Upper lobe of left lung (tissue), 6 donors: ENCODE data around the gene BCOR. TPM values are rescaled to one million over a fixed set of nuclear protein-coding genes. Genes with fewer than 3 reads are reported as not detected.

Source experiments
- ATAC-seq, 2 donors: fragments of 200-7000 bp; cut with Tn5 transposase; one replicate each; pipeline ENCODE4 v1.9.1; 2022; ENCODE audit warnings: mild to moderate bottlenecking in 2 of 2, moderate library complexity in 2 of 2; ENCODE audit not compliant: low FRiP score in 2 of 2
- DNase-seq, 2 donors: peaks; one replicate each; pipeline ENCODE4 v3.0.0-alpha.2; 2019 to 2020
- H3K27ac ChIP-seq, 4 donors: fragments of 200-600 bp; sonication (generic); one replicate each; pipeline ENCODE4 v1.5.1; 2016 to 2019
- H3K27me3 ChIP-seq, 4 donors: fragments of 200-600 bp; sonication (generic); one replicate each; pipeline ENCODE4 v1.5.1; 2017 to 2019
- H3K36me3 ChIP-seq, 4 donors: fragments of 200-600 bp; sonication (generic); one replicate each; pipeline ENCODE4 v1.5.1; 2016 to 2019
- H3K4me1 ChIP-seq, 4 donors: fragments of 200-600 bp; sonication (generic); one replicate each; pipeline ENCODE4 v1.5.1; 2018 to 2019
- H3K4me3 ChIP-seq, 4 donors: fragments of 200-600 bp; sonication (generic); one replicate each; pipeline ENCODE4 v1.5.1; 2017 to 2019; ENCODE audit warnings: mild to moderate bottlenecking in 2 of 4, moderate library complexity in 1 of 4
- H3K9me3 ChIP-seq, 4 donors: fragments of 200-600 bp; sonication (generic); one replicate each; pipeline ENCODE4 v1.5.1; 2018 to 2019
- CTCF ChIP-seq, 6 experiments: fragments of 450-650 bp in 4 of 6; fragments of 200-600 bp in 2 of 6; sonication (generic) in 2 of 6; IDR thresholded peaks; one replicate each; pipeline ENCODE4 v1.5.1; 2016 to 2019; ENCODE audit warnings: antibody characterized with exemption in 6 of 6
- EP300 ChIP-seq, 4 donors: sonication (generic); formaldehyde crosslinking; IDR thresholded peaks; one replicate each; pipeline ENCODE4 v1.5.1; 2017; ENCODE audit warnings: antibody characterized with exemption in 4 of 4, control low read depth in 2 of 4
- POLR2A ChIP-seq, 4 donors: fragments of 450-650 bp; IDR thresholded peaks; one replicate each; pipeline ENCODE4 v1.5.1; 2016 to 2017; ENCODE audit warnings: antibody characterized with exemption in 4 of 4, mild to moderate bottlenecking in 2 of 4
- POLR2AphosphoS5 ChIP-seq, 2 donors: sonication (generic); formaldehyde crosslinking; IDR thresholded peaks; one replicate each; pipeline ENCODE4 v1.5.1; 2017; ENCODE audit warnings: antibody characterized with exemption in 2 of 2
- WGBS, 2 donors: methylation state at CpG; one replicate each; pipeline ENCODE4 v1.1.5; 2017 to 2018; 5-methylcytosine and 5-hydroxymethylcytosine counted together
- total RNA-seq, 6 donors: library from RNA; depleted of rRNA in 4 of 6; stranded (reverse); fragments of >200 nt in 4 of 6; gene quantifications; one replicate each; pipeline versions ENCODE4 v1.1.0 to v1.2.1, GENCODE V29; 2016 to 2021
- donor health status: DM: no; HTN: no; CAD: no; lungs with moderate emphysema.
- donor health status: DM: no; HTN: yes; CAD: no; lungs with severe emphysema.

BCOR gene
- total RNA-seq, 6 donors from 2014 or later = 17.5 to 40.8 (median 25.6) TPM

GRCh38 chrX:40019541-40019940, 78.2 kb downstream of the BCOR start:
- no peak overlapping the region for H3K27ac ChIP-seq
- no peak for DNase-seq
- no peaks in the 10 kb centered on the region for H3K27me3 ChIP-seq
- H3K9me3 ChIP-seq = peaks cover 0 to 15% (median 0%) of the 10 kb centered on the region in 4 donors
- 84 to 93% methylated on average over 4 of the region's 4 CpGs for WGBS, 2 donors
- peaks cover 0 to 8% (median 0%) of the 10 kb centered on the region in 4 donors for H3K4me1 ChIP-seq
- H3K4me3 ChIP-seq = no peak overlapping the region
- no peak for ATAC-seq
- H3K36me3 ChIP-seq = no peaks in the 10 kb centered on the region
- TF ChIP-seq POLR2A (IDR thresholded peaks at IDR 0.05) (no peak), CTCF (IDR thresholded peaks at IDR 0.05) (no peak), POLR2AphosphoS5 (IDR thresholded peaks at IDR 0.05) (no peak), EP300 (IDR thresholded peaks at IDR 0.05) (no peak)

DNA sequence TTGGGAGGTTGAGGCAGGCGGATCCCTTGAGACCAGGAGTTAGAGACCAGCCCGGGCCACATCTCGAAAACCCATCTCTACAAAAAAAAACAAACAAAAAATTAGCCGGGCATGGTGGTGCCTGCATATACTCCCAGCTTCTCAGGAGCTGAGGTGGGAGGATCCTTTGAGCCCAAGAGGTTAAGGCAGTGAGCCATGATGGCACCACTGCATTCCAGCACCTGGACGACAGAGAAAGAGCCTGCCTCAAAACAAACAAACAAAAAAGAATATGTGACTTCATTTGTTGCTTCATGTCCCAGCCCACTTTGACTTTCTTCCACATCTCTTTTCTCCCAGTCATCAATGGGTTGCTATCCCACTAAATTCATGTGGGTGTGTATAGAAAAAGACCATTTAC, 79.7 kb downstream of the BCOR start:
- no peak for DNase-seq
- TF ChIP-seq EP300 (IDR thresholded peaks at IDR 0.05) (no peak), CTCF (IDR thresholded peaks at IDR 0.05) (no peak)
- Histone ChIP-seq H3K27ac (no peak overlapping the region), H3K4me3 (no peak overlapping the region), H3K9me3 (peaks cover 0 to 15% (median 0%) of the 10 kb centered on the region in 4 donors), H3K4me1 (peaks cover 1 to 21% (median 4%) of the 10 kb centered on the region in 4 donors), H3K27me3 (peaks cover 0 to 8% (median 0%) of the 10 kb centered on the region in 4 donors), H3K36me3 (no peaks in the 10 kb centered on the region)
- WGBS, 2 donors = 64 to 74% methylated on average over 5 of the region's 5 CpGs
- no peak for ATAC-seq

GRCh38 chrX:40016749-40017148, 81.0 kb downstream of the BCOR start:
- WGBS, 2 donors = 67 to 100% methylated on average over 1 to 2 of the region's 2 CpGs
- H3K4me3 ChIP-seq = no peak overlapping the region
- ATAC-seq = no peak
- no peak overlapping the region for H3K27ac ChIP-seq
- DNase-seq = no peak
- H3K9me3 ChIP-seq = peaks cover 0 to 12% (median 0%) of the 10 kb centered on the region in 4 donors
- no peak for TF ChIP-seq EP300 (IDR thresholded peaks at IDR 0.05)
- no peak for TF ChIP-seq POLR2AphosphoS5 (IDR thresholded peaks at IDR 0.05)
- no peak for TF ChIP-seq CTCF (IDR thresholded peaks at IDR 0.05)
- no peak for TF ChIP-seq POLR2A (IDR thresholded peaks at IDR 0.05)
- no peaks in the 10 kb centered on the region for H3K36me3 ChIP-seq
- peaks cover 11 to 34% (median 13%) of the 10 kb centered on the region in 4 donors for H3K4me1 ChIP-seq
- H3K27me3 ChIP-seq = peaks cover 0 to 21% (median 0%) of the 10 kb centered on the region in 4 donors

- H3K4me1 ChIP-seq = peaks cover 11 to 43% (median 21%) of the 10 kb centered on the region in 4 donors
- ATAC-seq (no peak), DNase-seq (no peak)
- H3K27me3 ChIP-seq = peaks cover 0 to 32% (median 0%) of the 10 kb centered on the region in 4 donors
- H3K4me3 ChIP-seq = no peak overlapping the region
- no peaks in the 10 kb centered on the region for H3K36me3 ChIP-seq
- peaks cover 0 to 6% (median 0%) of the 10 kb centered on the region in 4 donors for H3K9me3 ChIP-seq
- no peak overlapping the region for H3K27ac ChIP-seq
- WGBS, 2 donors = 64 to 88% methylated on average over 2 to 4 of the region's 4 CpGs
- TF ChIP-seq CTCF (IDR thresholded peaks at IDR 0.05) = no peak
- no peak for TF ChIP-seq POLR2A (IDR thresholded peaks at IDR 0.05)
- no peak for TF ChIP-seq EP300 (IDR thresholded peaks at IDR 0.05)
- TF ChIP-seq POLR2AphosphoS5 (IDR thresholded peaks at IDR 0.05) = no peak
Measured at GRCh38 chrX:40015693-40016092, 82.1 kb downstream of the BCOR start.
